GM12878 (cell line): Measurements from ENCODE around the gene CLEC18B. TPM values are rescaled to one million over a fixed set of nuclear protein-coding genes. Genes with fewer than 3 reads are reported as not detected.

Experiments
- ATAC-seq: fragments of 200-7000 bp; cut with Tn5 transposase; 3 replicates; pipeline ENCODE4 v1.9.1; 2020; ENCODE audit warnings: mild to moderate bottlenecking, moderate library complexity
- BruUV-seq: library from RNA; stranded (reverse); fragments of 400-500 nt; replicated peaks from 2 replicates; lab custom pipeline; 2021; lab: Mats Ljungman, UMichigan
- CTCF ChIA-PET: fragments of 300-600 bp; sonication (Branson Sonifier 250); formaldehyde crosslinking; extraction: SDS; loops from one replicate; lab custom pipeline; 2021; ENCODE audit warnings: inconsistent platforms; lab: Yijun Ruan, JAX
- POLR2A ChIA-PET: fragments of 350-600 bp; formaldehyde crosslinking; extraction: SDS; loops from one replicate; lab custom pipeline; 2021; ENCODE audit warnings: inconsistent platforms; lab: Charles Lee
- RAD21 ChIA-PET: fragments of 300-600 bp; sonication (Branson Sonifier 250); formaldehyde crosslinking; loops from one replicate; lab custom pipeline; 2023; ENCODE audit warnings: antibody characterized with exemption; ENCODE audit not compliant: unreplicated experiment; lab: Charles Lee
- SMC1A ChIA-PET: fragments of 300-600 bp; sonication (Branson Sonifier 250); formaldehyde crosslinking; loops from one replicate; lab custom pipeline; 2023; ENCODE audit not compliant: unreplicated experiment, uncharacterized antibody; lab: Charles Lee
- DNase-seq: peaks from one replicate; pipeline ENCODE4 v3.0.0-alpha.2; 2011; ENCODE audit warnings: low read depth, low spot score
- FAIRE-seq: peaks from 3 replicates; lab custom pipeline; 2011; peaks lifted over from hg19 to GRCh38; lab: Jason Lieb, UNC
- H2AFZ ChIP-seq: 2 replicates; pipeline ENCODE4 v1.6.0; 2011; ENCODE audit warnings: low read depth, low read length, control low read depth; ENCODE audit not compliant: control insufficient read depth
- H3K27ac ChIP-seq: 2 replicates; pipeline ENCODE4 v1.5.1; 2011; ENCODE audit warnings: control low read depth; ENCODE audit not compliant: control insufficient read depth, insufficient read depth
- H3K27me3 ChIP-seq, 2 experiments: replicated peaks in 1 of 2; 2 replicates each; pipeline versions ENCODE4 v1.6.0 to v1.6.1; 2011; ENCODE audit warnings: low read length in 1 of 2; ENCODE audit not compliant: control insufficient read depth in 2 of 2, insufficient read depth in 2 of 2
- H3K36me3 ChIP-seq, 2 experiments: 2 replicates each; pipeline ENCODE4 v1.5.1; 2011; ENCODE audit warnings: low read length in 1 of 2; ENCODE audit not compliant: control insufficient read depth in 2 of 2, insufficient read depth in 2 of 2
- H3K4me1 ChIP-seq: 2 replicates; pipeline ENCODE4 v1.6.1; 2011; ENCODE audit warnings: mild to moderate bottlenecking, low read length, moderate library complexity, mixed read lengths; ENCODE audit not compliant: control insufficient read depth, insufficient read depth
- H3K4me2 ChIP-seq: 2 replicates; pipeline ENCODE4 v1.6.0; 2011; ENCODE audit warnings: control low read depth; ENCODE audit not compliant: control insufficient read depth, insufficient read depth
- H3K4me3 ChIP-seq: fragments of 200-600 bp; sonication (generic); 2 replicates; pipeline ENCODE4 v1.5.1; 2016
- H3K79me2 ChIP-seq: 2 replicates; pipeline ENCODE4 v1.6.0; 2011; ENCODE audit warnings: low read length; ENCODE audit not compliant: control insufficient read depth, insufficient read depth
- H3K9ac ChIP-seq: 2 replicates; pipeline ENCODE4 v1.8.0; 2011; ENCODE audit warnings: low read length, control low read depth, mixed read lengths; ENCODE audit not compliant: control insufficient read depth, insufficient read depth
- H3K9me3 ChIP-seq: replicated peaks from 3 replicates; pipeline ENCODE4 v1.5.1; 2011; ENCODE audit warnings: mild to moderate bottlenecking, low read length; ENCODE audit not compliant: control insufficient read depth, insufficient read depth
- H4K20me1 ChIP-seq: 2 replicates; pipeline ENCODE4 v1.6.0; 2011; ENCODE audit not compliant: control insufficient read depth, insufficient read depth
- CEBPB ChIP-seq, 2 experiments: fragments of 150-350 bp in 1 of 2; IDR thresholded peaks; 2 replicates each; pipeline ENCODE4 v1.6.1; 2012 to 2014; ENCODE audit warnings: low read depth in 2 of 2, low read length in 2 of 2, borderline replicate concordance in 1 of 2, inconsistent platforms in 1 of 2
- LARP7 ChIP-seq: fragments of 450-650 bp; IDR thresholded peaks from 2 replicates; pipeline ENCODE4 v1.6.1; 2017; ENCODE audit warnings: mild to moderate bottlenecking
- NFYA ChIP-seq: IDR thresholded peaks from 2 replicates; pipeline ENCODE4 v1.6.1; 2011; ENCODE audit warnings: low read depth, mild to moderate bottlenecking, low read length, improper control_type of control experiment, borderline replicate concordance
- TCF7 ChIP-seq: IDR thresholded peaks from 2 replicates; pipeline ENCODE4 v1.6.1; 2014; ENCODE audit warnings: antibody characterized with exemption, borderline replicate concordance
- WRNIP1 ChIP-seq: IDR thresholded peaks from 2 replicates; pipeline ENCODE4 v1.6.1; 2011; ENCODE audit warnings: low read depth, low read length, improper control_type of control experiment, borderline replicate concordance
- ZBED1 ChIP-seq: IDR thresholded peaks from 2 replicates; pipeline ENCODE4 v1.6.1; 2016; ENCODE audit warnings: borderline replicate concordance
- ZNF24 ChIP-seq: fragments of 450-650 bp; IDR thresholded peaks from 2 replicates; pipeline ENCODE4 v1.6.1; 2017; ENCODE audit warnings: antibody characterized with exemption, mild to moderate bottlenecking
- WGBS: methylation state at CpG from one replicate; pipeline ENCODE4 v1.1.6; 2016; ENCODE audit warnings: low lambda C conversion rate; ENCODE audit not compliant: insufficient replicate concordance, insufficient coverage; ENCODE audit errors: missing lambda C conversion rate; 5-methylcytosine and 5-hydroxymethylcytosine counted together
- in situ Hi-C: fragments of 300-500 bp; cut with MboI; formaldehyde crosslinking; loops from 9 replicates; pipeline ENCODE4 v1.14.3; 2018; ENCODE audit warnings: mixed read lengths
- intact Hi-C: fragments of 100-400 bp; cut with micrococcal nuclease; formaldehyde crosslinking; loops from one replicate; pipeline ENCODE4 v1.14.2; 2022; ENCODE audit not compliant: unreplicated experiment
- polyA plus RNA-seq, 11 experiments: library from polyadenylated mRNA; depleted of rRNA in 4 of 11; unstranded in 6 of 11; stranded (reverse) in 5 of 11; fragments of >200 nt; fragmentation: Nextera tagmentation in 4 of 11; fragmentation: Illumina TruSeq in 1 of 11; extraction: Ambion mirVana in 4 of 11; extraction: Trizol in 1 of 11; gene quantifications; 1 replicate in 1 of 11; 2 replicates in 10 of 11; pipeline versions ENCODE4 v1.2.1 to v1.2.3, GENCODE V29; 2011 to 2016; ENCODE audit warnings: inconsistent platforms in 2 of 11, missing spikeins in 2 of 11, low read depth in 1 of 11
- total RNA-seq, 4 experiments: library from RNA; depleted of rRNA in 3 of 4; stranded (reverse); fragments of >200 nt in 3 of 4; fragmentation: Illumina TruSeq in 1 of 4; extraction: Trizol in 1 of 4; gene quantifications; 2 replicates each; pipeline versions ENCODE4 v1.2.1 to v1.2.3, GENCODE V29; 2013 to 2021
- TF ChIP-seq, protein P1 (sequence below): IDR thresholded peaks from 2 replicates; pipeline ENCODE4 v1.6.1; 2012; ENCODE audit warnings: low read depth, low read length, improper control_type of control experiment
- TF ChIP-seq, protein P2 (sequence below): fragments of 150-350 bp; IDR thresholded peaks from 2 replicates; pipeline ENCODE4 v1.6.1; 2014; ENCODE audit warnings: mild to moderate bottlenecking, low read depth, low read length
- TF ChIP-seq, protein P3 (sequence below): fragments of 450-650 bp; IDR thresholded peaks from 2 replicates; pipeline ENCODE4 v1.6.1; 2016; ENCODE audit warnings: mild to moderate bottlenecking
- TF ChIP-seq, protein P4 (sequence below): fragments of 450-650 bp; IDR thresholded peaks from 2 replicates; pipeline ENCODE4 v1.6.1; 2016; ENCODE audit warnings: mild to moderate bottlenecking, moderate library complexity, borderline replicate concordance
- TF ChIP-seq, protein P5 (sequence below): IDR thresholded peaks from 2 replicates; pipeline ENCODE4 v1.6.1; 2011; ENCODE audit warnings: mild to moderate bottlenecking, low read depth, low read length, moderate library complexity; ENCODE audit not compliant: insufficient replicate concordance

The CLEC18B gene
- total and polyA plus RNA-seq, 10 of the 15 experiments (the other 5 are each of a cell fraction or from before 2014, with no cell fraction given), result 0.03 to 0.32 (median 0.18) TPM; not detected in 6

DNA sequence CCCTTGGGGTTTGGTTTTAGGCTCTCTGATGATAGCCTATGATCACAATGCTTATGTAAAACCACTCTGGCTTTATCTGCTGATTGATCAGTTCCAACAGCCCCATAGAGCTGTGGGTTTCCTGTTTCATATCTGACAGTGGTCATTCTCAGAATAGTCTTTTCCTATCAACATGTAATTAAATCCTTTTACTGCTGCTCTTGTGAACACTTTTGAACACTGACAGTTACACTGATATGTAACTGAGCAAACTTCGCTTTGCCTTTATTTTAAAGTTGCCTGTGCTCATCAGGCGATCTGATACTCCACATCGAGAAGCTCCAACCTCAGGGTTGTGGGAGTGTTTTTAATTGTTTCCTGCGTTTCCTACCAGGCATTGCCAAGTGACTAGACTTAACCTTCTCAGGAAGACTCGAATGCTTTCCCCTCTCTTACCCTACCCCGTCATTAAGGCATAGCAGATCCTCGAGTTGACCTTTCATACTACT lies 17.3 kb upstream of the CLEC18B start (continued):
- TF ChIP-seq, protein P1, sequence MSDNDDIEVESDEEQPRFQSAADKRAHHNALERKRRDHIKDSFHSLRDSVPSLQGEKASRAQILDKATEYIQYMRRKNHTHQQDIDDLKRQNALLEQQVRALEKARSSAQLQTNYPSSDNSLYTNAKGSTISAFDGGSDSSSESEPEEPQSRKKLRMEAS, result no peak
- TF ChIP-seq ZNF24, result no peak
- TF ChIP-seq CEBPB (IDR thresholded peaks at IDR 0.05; ENCODE audit: borderline replicate concordance in 1 of 2, low read depth in 2 of 2, low read length in 2 of 2), result no peak
- no peak for TF ChIP-seq TCF7
- TF ChIP-seq, protein P2, sequence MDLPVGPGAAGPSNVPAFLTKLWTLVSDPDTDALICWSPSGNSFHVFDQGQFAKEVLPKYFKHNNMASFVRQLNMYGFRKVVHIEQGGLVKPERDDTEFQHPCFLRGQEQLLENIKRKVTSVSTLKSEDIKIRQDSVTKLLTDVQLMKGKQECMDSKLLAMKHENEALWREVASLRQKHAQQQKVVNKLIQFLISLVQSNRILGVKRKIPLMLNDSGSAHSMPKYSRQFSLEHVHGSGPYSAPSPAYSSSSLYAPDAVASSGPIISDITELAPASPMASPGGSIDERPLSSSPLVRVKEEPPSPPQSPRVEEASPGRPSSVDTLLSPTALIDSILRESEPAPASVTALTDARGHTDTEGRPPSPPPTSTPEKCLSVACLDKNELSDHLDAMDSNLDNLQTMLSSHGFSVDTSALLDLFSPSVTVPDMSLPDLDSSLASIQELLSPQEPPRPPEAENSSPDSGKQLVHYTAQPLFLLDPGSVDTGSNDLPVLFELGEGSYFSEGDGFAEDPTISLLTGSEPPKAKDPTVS, result no peak
- TF ChIP-seq ZBED1, result no peak
- TF ChIP-seq LARP7, result no peak

DNA sequence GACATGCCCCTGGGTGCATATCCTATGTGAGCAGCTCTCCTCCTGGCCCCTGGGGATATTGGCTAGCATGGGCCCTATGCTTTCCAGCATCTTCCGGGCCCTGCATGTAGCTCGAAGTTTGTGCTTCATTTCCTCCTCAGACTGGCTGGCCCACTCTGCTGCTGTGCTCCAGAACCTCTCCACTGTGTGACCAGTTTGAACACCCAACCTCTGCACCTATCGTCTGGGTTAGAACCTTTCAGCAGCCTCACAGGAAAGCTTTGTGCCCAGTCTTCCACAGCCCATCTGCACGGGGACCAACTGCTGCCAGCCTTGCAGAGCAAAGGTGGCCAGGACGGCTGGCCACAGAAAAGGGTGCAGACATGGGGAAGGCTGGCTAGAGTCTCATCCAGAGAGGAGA lies 10.2 kb upstream of the CLEC18B start:
- no TSS peak for BruUV-seq
- ATAC-seq, result no peak
- H2AFZ ChIP-seq, result no peak overlapping the region
- no peaks in the 10 kb centered on the region for H3K4me1 ChIP-seq
- RAD21 ChIA-PET, result interaction anchor here (0.6 to 1.0 kb wide), 3 partner anchors 80 to 122 kb away, joined by 3 to 4 read pairs (median 4); no protein-coding TSS in a partner anchor
- no peak for FAIRE-seq
- in situ Hi-C loops, result no loop called here
- H3K36me3 ChIP-seq, result no peaks in the 10 kb centered on the region
- no peak overlapping the region for H3K4me3 ChIP-seq
- H3K9ac ChIP-seq, result no peak overlapping the region
- DNase-seq, result no peak
- no peaks in the 10 kb centered on the region for H3K27me3 ChIP-seq
- no peak overlapping the region for H3K4me2 ChIP-seq
- POLR2A ChIA-PET, result interaction anchor here (0.6 kb wide), 1 partner anchor 32 kb away, joined by 3 read pairs; no protein-coding TSS in a partner anchor
- H4K20me1 ChIP-seq, result no peaks in the 10 kb centered on the region
- intact Hi-C loops, result loop anchor here (2.0 kb wide), 1 partner anchor 123 kb away; no protein-coding TSS in a partner anchor
- CTCF ChIA-PET, result interaction anchor here (0.6 to 1.9 kb wide), 7 partner anchors 28 to 735 kb away, joined by 3 to 11 read pairs (median 4); no protein-coding TSS in a partner anchor
- no peaks in the 10 kb centered on the region for H3K9me3 ChIP-seq
- 49% methylated on average over 5 of the region's 5 CpGs for WGBS
- no peak overlapping the region for H3K27ac ChIP-seq
- no peaks in the 10 kb centered on the region for H3K79me2 ChIP-seq
- SMC1A ChIA-PET, result interaction anchor here (1.0 kb wide), 1 partner anchor 122 kb away, joined by 5 read pairs; no protein-coding TSS in a partner anchor
- TF ChIP-seq WRNIP1 (no peak), NFYA (no peak)
- TF ChIP-seq, protein P3, sequence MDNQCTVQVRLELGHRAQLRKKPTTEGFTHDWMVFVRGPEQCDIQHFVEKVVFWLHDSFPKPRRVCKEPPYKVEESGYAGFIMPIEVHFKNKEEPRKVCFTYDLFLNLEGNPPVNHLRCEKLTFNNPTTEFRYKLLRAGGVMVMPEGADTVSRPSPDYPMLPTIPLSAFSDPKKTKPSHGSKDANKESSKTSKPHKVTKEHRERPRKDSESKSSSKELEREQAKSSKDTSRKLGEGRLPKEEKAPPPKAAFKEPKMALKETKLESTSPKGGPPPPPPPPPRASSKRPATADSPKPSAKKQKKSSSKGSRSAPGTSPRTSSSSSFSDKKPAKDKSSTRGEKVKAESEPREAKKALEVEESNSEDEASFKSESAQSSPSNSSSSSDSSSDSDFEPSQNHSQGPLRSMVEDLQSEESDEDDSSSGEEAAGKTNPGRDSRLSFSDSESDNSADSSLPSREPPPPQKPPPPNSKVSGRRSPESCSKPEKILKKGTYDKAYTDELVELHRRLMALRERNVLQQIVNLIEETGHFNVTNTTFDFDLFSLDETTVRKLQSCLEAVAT, result no peak
- TF ChIP-seq, protein P4, sequence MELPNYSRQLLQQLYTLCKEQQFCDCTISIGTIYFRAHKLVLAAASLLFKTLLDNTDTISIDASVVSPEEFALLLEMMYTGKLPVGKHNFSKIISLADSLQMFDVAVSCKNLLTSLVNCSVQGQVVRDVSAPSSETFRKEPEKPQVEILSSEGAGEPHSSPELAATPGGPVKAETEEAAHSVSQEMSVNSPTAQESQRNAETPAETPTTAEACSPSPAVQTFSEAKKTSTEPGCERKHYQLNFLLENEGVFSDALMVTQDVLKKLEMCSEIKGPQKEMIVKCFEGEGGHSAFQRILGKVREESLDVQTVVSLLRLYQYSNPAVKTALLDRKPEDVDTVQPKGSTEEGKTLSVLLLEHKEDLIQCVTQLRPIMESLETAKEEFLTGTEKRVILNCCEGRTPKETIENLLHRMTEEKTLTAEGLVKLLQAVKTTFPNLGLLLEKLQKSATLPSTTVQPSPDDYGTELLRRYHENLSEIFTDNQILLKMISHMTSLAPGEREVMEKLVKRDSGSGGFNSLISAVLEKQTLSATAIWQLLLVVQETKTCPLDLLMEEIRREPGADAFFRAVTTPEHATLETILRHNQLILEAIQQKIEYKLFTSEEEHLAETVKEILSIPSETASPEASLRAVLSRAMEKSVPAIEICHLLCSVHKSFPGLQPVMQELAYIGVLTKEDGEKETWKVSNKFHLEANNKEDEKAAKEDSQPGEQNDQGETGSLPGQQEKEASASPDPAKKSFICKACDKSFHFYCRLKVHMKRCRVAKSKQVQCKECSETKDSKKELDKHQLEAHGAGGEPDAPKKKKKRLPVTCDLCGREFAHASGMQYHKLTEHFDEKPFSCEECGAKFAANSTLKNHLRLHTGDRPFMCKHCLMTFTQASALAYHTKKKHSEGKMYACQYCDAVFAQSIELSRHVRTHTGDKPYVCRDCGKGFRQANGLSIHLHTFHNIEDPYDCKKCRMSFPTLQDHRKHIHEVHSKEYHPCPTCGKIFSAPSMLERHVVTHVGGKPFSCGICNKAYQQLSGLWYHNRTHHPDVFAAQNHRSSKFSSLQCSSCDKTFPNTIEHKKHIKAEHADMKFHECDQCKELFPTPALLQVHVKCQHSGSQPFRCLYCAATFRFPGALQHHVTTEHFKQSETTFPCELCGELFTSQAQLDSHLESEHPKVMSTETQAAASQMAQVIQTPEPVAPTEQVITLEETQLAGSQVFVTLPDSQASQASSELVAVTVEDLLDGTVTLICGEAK, result no peak
- TF ChIP-seq, protein P5, sequence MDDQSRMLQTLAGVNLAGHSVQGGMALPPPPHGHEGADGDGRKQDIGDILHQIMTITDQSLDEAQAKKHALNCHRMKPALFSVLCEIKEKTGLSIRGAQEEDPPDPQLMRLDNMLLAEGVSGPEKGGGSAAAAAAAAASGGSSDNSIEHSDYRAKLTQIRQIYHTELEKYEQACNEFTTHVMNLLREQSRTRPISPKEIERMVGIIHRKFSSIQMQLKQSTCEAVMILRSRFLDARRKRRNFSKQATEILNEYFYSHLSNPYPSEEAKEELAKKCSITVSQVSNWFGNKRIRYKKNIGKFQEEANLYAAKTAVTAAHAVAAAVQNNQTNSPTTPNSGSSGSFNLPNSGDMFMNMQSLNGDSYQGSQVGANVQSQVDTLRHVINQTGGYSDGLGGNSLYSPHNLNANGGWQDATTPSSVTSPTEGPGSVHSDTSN, result no peak
